WERI-Rb-1 (cell line): Measurements from ENCODE around the gene DYNLT1.
"Not testable (repeated sequence)": the region's sequence is repeated elsewhere in the genome, so short reads cannot be mapped to it uniquely, and the experiment has no call there.

ENCODE experiments used
- DNase-seq: peaks from one replicate; pipeline ENCODE4 v3.0.0-alpha.2; 2020
- H3K27ac ChIP-seq: fragments of 250-450 bp; sonication (Bioruptor Pico); 2 replicates; pipeline ENCODE4 v1.5.1; 2020; ENCODE audit warnings: mild to moderate bottlenecking, moderate library complexity
- H3K27me3 ChIP-seq: fragments of 250-450 bp; sonication (Bioruptor Pico); 2 replicates; pipeline ENCODE4 v1.5.1; 2021; ENCODE audit warnings: mild to moderate bottlenecking, low read depth, moderate library complexity; ENCODE audit not compliant: insufficient read depth, severe bottlenecking
- H3K36me3 ChIP-seq: fragments of 250-450 bp; sonication (Bioruptor Pico); 2 replicates; pipeline ENCODE4 v1.5.1; 2020; ENCODE audit warnings: mild to moderate bottlenecking, moderate library complexity
- H3K4me3 ChIP-seq: 2 replicates; pipeline ENCODE4 v1.5.1; 2011; ENCODE audit warnings: low read depth, mild to moderate bottlenecking, control low read depth, low read length
- H3K9me3 ChIP-seq: fragments of 250-450 bp; sonication (Bioruptor Pico); 2 replicates; pipeline ENCODE4 v1.5.1; 2021; ENCODE audit warnings: mild to moderate bottlenecking, moderate library complexity; ENCODE audit not compliant: severe bottlenecking
- TF ChIP-seq, protein P1 (sequence below): IDR thresholded peaks from 2 replicates; pipeline ENCODE4 v1.5.1; 2011; ENCODE audit warnings: low read depth, mild to moderate bottlenecking, control low read depth, inconsistent platforms, low read length

DYNLT1 gene

GRCh38 chr6:158674342-158675131 is 30.0 kb upstream of the DYNLT1 start:
- no peaks in the 10 kb centered on the region for H3K36me3 ChIP-seq
- no peak for DNase-seq
- H3K4me3 ChIP-seq: no peak overlapping the region
- no peaks in the 10 kb centered on the region for H3K27me3 ChIP-seq
- TF ChIP-seq, protein P1, sequence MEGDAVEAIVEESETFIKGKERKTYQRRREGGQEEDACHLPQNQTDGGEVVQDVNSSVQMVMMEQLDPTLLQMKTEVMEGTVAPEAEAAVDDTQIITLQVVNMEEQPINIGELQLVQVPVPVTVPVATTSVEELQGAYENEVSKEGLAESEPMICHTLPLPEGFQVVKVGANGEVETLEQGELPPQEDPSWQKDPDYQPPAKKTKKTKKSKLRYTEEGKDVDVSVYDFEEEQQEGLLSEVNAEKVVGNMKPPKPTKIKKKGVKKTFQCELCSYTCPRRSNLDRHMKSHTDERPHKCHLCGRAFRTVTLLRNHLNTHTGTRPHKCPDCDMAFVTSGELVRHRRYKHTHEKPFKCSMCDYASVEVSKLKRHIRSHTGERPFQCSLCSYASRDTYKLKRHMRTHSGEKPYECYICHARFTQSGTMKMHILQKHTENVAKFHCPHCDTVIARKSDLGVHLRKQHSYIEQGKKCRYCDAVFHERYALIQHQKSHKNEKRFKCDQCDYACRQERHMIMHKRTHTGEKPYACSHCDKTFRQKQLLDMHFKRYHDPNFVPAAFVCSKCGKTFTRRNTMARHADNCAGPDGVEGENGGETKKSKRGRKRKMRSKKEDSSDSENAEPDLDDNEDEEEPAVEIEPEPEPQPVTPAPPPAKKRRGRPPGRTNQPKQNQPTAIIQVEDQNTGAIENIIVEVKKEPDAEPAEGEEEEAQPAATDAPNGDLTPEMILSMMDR: no peak
- H3K27ac ChIP-seq: no peak overlapping the region
- no peaks in the 10 kb centered on the region for H3K9me3 ChIP-seq

DNA sequence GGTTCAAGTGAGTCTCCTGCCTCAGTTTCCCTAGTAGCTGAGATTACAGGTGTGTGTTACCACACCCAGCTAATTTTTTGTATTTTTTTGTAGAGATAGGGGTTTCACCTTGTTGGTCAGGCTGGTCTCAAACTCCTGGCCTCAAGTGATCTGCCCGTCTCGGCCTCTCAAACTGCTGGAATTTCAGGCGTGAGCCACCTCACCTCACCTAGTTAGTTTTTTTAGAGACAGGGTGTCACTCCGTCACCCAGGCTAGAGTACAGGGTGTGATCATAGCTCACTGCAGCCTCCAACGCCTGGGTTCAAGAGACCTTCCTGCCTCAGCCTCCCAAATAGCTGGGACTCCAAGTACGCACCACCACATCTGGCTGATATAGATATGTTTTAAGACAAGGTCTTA is 28.2 kb upstream of the DYNLT1 start:
- TF ChIP-seq, protein P1: no peak
- no peak overlapping the region for H3K27ac ChIP-seq
- H3K36me3 ChIP-seq: no peaks in the 10 kb centered on the region
- H3K9me3 ChIP-seq: no peaks in the 10 kb centered on the region
- DNase-seq: no peak
- no peak overlapping the region for H3K4me3 ChIP-seq
- H3K27me3 ChIP-seq: no peaks in the 10 kb centered on the region

DNA sequence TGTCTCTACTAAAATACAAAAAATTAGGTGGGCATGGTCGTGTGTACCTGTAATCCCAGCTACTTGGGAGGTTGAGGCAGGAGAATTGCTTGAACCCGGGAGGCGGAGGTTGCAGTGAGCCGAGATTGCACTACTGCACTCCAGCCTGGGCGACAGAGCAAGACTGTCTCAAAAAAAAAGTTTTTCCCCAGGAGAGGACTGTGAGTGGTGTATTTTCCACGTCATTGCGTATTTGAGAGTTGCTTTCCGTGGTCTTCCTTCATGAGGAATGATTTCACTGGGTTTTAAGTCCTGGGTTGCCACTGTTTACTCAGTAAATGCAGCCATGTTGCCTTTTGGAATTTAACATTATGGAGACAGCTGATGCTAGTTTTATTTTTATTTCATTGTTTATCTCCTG is 27.6 kb upstream of the DYNLT1 start:
- not testable (repeated sequence) for H3K9me3 ChIP-seq, H3K4me3 ChIP-seq, DNase-seq, H3K27ac ChIP-seq, H3K27me3 ChIP-seq, H3K36me3 ChIP-seq

- no peak for DNase-seq
- Histone ChIP-seq H3K4me3 (no peak overlapping the region), H3K9me3 (no peaks in the 10 kb centered on the region), H3K36me3 (no peaks in the 10 kb centered on the region), H3K27ac (no peak overlapping the region), H3K27me3 (no peaks in the 10 kb centered on the region)
- TF ChIP-seq, protein P1: no peak
Measured at GRCh38 chr6:158669145-158670035, 24.8 kb upstream of the DYNLT1 start.

- no peaks in the 10 kb centered on the region for H3K9me3 ChIP-seq
- TF ChIP-seq, protein P1: no peak
- no peak overlapping the region for H3K4me3 ChIP-seq
- no peak for DNase-seq
- H3K27me3 ChIP-seq: no peaks in the 10 kb centered on the region
- H3K36me3 ChIP-seq: no peaks in the 10 kb centered on the region
- H3K27ac ChIP-seq: no peak overlapping the region
Measured at GRCh38 chr6:158668707-158669103, 24.2 kb upstream of the DYNLT1 start.

DNA sequence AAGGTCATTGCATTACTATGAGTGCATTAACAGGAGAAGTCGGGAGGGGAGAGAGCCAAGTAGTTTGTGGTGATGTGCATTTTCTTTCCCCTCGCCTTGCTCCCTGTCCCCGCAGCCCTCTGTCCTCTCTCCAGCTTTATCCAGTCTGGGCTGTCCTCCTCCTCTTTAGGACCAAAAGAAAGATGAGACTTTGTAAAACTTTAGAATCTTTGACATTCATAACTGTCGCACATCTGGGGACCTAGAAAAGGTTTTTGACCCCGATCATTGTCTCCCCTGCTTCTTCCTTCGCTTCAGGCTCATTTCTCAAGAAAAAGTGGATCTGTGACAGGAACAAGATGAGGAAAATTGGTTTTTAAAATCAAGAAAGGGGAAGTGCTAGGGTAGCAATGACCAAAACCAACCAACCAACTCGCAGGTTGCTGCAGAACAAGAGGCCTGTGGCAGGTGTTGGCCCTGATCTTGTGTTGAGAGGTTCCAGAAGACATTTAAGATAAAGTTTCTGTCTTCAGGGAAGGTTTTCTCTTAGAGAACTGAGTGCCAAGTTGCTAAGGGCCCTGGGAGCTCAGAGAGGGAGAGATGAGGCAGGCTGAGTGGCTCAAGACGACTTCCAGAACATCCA is 22.9 kb upstream of the DYNLT1 start:
- Histone ChIP-seq H3K27me3 (no peaks in the 10 kb centered on the region), H3K4me3 (no peak overlapping the region), H3K9me3 (no peaks in the 10 kb centered on the region), H3K27ac (no peak overlapping the region), H3K36me3 (no peaks in the 10 kb centered on the region)
- TF ChIP-seq, protein P1: no peak
- DNase-seq: no peak
